ENCODE measurements around the gene CRK.
"Not testable (repeated sequence)": the region's sequence is repeated elsewhere in the genome, so short reads cannot be mapped to it uniquely, and the experiment has no call there.

Gene CRK

DNA sequence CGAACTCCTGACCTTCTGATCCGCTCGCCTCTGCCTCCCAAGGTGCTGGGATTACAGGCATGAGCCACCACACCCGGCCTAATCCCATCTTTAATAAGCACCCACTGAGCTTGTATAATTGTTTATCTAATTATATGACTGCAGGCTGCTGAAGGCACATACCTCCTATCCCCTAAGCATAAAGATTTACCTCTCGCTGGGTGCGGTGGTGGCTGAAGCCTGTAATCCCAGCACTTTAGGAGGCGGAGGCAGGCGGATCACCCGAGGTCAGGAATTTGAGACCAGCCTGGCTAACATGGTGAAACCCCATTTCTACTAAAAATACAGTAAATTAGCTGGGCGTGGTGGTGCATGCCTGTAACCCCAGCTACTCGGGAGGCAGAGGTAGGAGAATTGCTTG is 35.9 kb downstream of the CRK start:
- no peak for DNase-seq

DNA sequence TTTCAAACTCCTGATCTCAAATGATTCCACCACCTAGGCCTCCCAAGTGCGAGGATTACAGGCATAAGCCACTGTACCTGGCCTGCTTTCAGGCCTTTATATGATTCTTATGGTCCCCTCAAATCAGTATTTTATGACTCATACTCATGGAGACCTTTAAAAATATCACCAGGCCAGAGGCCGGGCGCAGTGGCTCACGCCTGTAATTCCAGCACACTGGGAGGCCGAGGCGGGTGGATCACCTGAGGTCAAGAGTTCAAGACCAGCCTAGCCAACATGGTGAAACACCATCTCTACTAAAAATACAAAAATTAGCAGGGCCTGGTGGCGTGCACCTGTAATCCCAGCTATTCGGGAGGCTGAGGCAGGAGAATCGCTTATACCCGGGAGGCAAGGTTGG is 37.6 kb downstream of the CRK start:
- DNase-seq = not testable (repeated sequence)

DNA sequence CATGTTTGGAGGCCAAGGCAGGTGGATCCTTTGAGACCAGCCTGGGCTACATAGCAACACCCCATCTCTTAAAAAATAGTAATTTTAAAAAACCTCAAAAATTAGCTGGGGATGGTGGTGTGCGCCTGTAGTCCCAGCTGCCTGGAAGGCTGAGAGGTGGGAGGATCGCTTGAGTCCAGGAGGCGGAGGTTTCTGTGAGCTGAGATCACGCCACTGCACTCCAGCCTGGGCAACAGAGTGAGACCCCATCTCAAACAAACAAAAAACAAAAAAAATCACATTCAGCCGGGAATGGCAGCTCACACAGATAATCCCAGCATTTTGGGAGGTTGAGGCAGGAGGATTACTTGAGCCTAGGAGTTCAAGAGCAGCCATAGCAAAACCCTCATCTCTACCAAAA is 39.6 kb downstream of the CRK start:
- no peak for DNase-seq

DNA sequence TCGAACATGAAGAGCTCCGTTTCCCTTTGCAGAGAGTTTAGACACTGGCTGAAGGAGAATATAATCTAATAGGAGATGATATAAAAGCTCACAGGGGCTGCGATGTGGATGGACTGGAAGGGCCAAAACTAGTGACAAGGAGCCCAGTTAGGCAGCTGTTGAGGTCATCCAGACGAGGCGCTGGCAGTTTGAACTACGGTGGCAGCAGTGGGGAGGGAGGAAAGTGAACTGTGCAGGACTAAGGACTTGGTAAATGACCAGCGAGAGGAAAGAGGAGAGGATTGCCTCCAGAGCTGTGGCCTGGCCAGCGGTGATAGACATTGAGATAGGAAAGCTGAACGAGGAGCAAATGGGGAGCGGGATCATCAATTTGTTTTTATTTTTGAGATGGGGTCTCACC is 41.4 kb downstream of the CRK start:
- no peak for DNase-seq

DNA sequence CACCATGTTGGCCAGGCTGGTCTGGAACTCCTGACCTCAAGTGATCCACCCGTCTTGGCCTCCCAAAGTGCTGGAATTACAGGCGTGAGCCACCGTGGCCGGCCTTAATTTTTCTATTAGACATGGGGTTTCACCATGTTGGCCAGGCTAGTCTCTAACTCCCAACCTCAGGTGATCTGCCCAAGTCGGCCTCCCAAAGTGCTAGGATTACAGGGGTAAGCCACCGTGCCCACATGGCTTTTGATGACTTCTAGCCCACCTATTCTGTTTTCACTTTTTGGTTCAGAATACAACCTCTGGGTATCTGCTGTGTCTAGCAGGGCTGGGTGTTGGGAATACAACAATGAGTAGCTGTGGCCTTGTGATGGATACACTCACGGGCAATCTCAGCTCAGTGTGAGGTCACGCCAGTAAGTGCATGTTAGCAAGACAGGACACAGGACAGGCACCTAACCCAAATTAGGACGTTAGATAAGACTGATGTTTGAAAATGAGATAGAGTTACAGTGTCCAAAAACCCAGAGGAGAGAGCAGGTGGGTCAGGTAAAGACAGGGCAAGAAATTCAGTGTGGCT is 41.9 kb downstream of the CRK start:
- no peak for DNase-seq

DNA sequence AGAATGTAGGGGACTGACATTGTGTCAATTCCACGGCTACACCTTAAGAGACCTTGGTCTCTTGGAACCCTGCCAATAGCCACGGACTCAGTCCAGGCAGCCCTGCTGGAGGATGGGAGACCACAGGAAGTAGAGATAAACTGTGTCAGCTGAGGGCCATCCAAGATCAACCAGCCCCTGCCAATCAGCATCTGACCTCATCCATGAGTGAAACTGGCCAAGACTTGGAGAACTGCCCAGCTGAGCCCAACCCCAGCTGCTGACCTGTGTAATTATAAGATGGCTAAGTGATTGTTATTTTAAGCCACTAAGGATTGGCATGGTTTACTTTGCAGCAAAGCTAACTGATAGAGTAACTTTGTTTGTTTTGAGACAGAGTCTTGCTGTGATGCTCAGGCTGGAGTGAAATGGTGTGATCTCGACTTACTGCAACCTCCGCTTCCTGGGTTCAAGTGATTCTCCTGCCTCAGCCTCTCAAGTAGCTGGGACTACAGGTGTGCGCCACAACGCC is 42.7 kb downstream of the CRK start:
- DNase-seq = no peak

DNA sequence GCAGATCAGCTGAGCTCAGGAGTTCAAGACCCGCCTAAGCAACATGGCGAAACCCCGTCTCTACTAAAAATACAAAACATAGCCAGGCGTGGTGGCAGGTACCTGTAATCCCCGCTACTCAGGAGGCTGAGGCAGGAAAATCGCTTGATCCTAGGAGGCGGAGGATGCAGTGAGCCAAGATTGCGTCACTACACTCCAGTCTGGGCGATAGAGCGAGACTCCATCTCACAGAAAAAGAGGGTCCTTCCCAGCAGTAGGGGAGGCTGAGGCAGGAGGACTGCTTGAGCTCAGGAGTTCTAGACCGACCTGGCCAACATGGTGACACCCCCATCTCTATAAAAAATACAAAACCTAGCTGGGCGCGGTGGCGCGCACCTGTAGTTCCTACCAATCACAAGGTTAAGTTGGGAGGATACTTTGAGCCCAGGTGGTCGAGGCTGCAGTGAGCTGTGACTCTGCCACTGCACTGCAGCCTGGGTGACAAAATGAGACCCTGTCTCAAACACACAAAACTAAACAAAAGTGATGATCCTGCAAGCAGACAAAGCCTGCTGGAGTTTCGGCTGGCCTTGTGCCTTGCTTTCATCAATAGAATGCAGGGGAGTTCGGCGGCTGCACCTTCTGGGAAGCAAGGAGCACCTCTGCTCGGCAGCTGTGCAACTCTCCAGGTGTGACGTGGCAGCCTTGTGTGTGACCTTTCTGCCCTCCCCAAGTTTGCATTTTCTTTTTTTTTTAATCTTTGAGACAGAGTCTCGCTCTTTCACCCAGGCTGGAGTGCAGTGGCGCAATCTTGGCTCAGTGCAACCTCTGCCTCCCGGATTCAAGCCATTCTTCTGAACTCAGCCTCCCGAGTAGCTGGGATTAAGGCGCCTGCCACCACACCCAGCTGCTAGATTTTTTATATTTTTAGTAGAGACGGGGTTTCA is 43.6 kb downstream of the CRK start:
- DNase-seq = no peak

DNA sequence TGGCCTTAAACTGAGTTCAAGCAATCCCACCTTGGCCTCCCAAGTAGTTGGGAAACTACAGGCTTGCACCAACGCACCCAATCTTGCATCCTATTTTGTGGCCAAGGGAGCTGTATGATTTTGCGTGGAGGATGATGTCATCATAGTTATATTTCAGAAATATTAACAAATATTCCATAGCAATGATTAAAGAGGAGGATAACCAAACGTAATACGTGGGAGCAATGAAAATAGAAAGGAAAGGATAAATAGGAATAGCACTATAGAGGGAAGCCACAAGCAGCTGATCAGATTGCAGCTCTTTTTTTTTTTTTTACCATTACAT is 53.8 kb downstream of the CRK start:
- no peak for DNase-seq

DNA sequence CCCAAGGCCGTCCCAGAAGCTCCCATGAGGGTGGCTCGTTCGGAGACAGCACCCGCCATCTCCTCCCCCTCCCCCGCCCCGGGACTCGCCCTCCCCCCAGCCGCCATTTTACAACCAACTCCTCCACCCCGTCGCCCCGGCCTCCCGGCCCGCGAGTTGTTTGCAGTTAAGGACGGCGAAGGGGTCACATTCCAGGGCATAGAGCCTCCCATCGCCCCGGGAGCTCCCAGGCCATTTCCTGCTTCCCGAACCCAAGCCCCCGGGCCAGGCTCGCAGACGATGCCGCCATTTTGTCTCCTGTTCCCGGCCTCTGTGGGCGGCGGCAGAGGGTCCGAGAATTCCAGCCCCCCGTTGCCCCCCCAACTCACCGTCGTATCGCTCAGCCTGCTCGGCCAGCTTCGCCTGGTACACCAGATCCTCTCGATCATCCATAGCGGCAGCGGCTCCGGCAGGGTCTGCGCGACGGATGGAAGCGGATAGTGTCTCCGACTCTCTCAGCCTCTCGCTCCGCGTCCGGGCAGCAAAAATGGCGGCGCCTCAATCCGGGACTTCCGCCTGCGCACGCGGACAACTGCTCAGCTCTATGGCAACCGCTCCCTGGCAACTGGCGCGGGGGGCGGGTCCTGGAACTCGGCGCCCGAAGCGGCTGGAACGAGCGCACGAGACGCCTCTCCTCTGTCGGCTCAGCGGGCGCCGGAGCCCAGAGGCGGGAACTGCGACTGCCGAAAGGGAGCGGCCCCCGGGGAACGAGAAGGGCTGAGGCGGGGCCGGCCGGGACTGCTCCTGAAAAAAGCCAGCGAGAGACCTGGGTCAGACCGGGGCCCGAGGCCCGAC is 56.1 kb downstream of the CRK start, which contains the start of gene YWHAE:
Gene YWHAE, minus strand, starts transcription at position 544 of the 834 bp plus-strand sequence. Its CDS starts 112 bp downstream, at position 432.
- DNase-seq = peak; percentile 91

DNA sequence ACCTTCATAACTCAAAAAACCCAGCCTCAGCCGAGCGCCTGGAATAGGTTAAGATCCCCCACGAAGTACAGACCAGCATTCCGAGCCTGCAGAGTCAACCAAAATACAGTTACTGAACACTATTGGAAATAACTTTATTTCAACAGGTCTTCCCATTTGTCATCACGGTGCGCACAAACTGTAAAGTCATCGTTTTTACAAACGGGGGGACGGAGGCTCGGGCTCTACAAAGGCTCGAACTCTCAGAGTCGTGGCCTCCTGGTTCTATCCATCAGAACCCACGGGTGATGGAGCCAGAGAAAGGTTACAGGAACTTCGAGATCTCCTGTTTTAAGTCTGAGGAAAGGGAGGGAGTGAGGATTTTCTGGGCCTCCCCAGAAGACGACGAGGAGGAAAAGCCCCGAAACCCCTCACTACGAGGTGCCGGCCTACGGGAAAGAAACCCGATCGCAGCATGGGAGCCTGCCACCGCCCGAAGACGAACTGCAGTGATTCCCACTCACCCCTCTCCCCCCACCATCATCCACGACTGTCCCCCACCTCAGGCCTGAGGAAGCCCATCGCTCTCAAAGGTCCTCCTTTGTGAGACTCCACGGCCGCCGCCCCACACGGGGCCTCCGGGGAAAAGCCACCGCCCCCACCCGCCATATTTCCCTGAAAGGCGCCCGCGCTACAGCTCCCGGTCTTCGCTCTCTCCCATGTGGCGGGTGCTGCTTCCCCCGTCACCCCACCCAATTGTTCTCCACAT is 56.9 kb downstream of the CRK start:
- DNase-seq = no peak

DNA sequence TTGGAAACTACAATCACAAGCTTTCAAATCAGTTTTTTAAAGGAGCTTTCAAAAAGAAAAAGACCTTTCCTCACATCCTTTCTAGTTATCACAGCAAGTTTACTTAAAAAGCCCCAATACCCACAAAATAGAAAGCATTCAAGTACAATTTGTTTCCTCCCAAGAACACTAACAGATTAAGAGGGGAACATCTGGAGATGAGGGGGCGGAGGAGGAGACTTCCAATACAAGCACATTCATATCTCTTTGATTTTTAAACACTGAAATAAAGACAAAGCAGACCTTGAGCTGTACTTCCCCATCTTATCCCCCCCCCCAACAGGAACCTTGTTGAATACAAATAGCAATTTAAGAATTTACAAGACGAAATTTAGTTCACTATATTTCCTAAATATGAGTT is 58.0 kb downstream of the CRK start:
- DNase-seq = no peak

DNA sequence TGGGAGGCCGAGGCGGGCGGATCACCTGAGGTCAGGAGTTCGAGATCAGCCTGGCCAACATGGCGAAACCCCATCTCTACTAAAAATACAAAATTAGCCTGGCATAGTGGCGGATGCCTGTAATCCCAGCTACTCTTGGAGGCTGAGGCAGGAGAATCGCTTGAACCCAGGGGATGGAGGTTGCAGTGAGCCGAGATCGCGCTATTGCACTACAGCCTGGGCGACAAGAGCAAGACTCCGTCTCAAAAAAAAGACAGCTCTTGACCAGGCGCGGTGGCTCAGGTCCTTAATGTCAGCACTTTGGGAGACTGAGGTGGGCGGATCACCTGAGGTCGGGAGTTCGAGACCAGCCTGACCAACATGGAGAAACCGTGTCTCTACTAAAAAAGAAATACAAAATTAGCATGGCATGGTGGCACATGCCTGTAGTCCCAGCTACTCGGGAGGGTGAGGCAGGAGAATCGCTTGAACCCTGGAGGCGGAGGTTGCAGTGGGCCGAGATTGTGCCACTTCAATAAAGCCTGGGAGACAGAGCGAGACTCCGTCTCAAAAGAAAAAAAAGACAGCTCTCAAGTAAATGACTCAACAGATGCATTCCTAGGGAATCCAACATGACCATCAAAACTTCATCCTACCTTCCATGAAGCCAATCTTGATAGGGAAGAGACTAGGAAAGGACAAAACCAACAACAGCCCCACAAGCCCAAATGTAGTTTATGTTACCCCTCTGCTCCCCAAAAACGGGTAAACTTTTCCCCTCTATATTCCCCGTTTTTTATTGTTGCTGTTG is 60.0 kb downstream of the CRK start:
- not testable (repeated sequence) for DNase-seq

DNA sequence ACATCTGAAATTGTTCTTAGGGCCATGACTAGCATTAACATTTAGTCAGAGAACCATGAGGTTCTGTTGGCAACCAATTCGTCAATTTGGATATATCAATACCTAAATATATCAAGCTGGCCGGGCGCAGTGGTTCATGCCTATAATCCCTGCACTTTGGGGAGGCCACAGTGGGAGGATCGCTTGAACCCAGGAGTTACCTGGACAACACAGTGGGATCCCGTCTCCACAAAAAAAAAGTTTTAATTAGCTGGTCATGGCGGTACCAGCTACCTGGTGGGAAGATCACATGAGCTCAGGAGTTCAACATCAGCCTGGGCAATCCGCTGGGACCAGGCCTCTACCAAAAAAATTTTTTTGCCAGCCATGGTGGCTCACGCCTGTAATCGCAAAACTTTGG is 64.5 kb downstream of the CRK start:
- DNase-seq = no peak

DNA sequence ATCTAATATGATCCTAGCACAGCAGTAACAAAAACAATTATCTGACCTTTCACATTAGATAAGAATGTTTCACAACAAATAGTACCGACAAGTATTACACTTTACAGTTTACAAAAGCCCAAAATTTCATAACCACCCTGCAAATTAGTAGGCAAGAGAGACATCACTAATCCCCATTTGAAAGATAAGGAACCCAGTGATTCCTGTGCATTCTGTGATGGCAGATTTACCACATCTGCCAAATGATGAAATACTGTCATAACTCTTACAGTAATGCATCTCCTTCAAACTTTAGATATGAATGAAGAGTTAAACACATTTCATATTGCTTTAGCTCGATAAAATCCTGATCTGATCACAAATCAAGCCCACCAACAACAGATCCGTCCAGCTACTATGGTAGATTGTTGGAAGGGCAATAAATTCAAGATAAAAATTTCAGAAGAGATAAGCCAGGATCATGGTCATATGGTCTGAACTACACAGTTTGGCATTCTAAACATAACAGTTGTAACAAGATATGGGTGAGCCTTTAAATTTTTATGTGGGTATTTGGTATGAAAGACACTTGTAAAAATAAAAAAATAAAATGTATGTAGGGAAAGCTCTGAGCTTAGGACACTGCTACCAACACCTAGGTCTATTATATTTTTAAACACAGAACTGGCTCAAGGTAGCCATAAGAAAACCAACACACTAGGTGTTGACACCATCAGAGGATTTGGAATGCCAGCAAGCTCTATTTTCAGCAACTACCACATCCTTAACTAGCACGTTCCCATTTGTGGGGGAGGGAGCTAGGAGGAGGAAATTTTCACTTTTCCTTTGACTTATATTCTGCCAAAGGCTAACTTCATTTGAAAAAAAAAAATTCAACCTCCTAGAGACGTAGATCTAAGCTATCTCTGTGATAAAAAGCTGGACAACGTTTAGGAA is 65.3 kb downstream of the CRK start:
- DNase-seq = no peak

DNA sequence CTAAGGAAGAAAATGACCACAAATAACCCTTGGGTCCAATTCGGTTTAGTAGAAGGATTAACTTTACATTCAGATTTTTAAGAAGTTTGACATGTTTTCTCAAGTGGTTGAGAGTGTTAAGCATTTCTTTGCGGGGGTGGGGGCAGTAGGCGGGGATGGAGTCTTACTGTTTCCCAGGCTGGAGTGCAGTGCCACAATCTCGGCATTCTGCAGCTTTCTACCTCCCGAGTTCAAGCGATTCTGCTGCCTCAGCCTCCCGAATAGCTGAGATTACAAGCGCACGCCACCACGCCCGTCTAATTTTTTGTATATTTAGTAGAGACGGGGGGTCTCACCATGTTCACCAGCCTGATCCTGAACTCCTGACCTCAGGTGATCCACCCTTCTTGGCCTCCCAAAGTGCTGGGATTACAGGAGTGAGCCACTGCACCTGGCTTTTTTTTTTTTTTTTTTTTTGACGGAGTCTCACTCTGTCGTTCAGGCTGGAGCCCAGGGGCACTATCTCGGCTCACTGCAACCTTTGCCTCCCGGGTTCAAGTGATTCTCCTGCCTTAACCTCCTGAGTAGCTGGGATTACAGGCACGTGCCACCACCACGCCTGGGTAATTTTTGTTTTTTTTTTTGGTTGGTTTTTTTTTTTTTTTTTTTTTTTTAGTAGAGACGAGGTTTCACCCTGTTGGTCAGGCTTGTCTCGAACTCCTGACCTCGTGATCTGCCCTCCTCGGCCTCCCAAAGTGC is 68.4 kb downstream of the CRK start:
- not testable (repeated sequence) for DNase-seq

DNA sequence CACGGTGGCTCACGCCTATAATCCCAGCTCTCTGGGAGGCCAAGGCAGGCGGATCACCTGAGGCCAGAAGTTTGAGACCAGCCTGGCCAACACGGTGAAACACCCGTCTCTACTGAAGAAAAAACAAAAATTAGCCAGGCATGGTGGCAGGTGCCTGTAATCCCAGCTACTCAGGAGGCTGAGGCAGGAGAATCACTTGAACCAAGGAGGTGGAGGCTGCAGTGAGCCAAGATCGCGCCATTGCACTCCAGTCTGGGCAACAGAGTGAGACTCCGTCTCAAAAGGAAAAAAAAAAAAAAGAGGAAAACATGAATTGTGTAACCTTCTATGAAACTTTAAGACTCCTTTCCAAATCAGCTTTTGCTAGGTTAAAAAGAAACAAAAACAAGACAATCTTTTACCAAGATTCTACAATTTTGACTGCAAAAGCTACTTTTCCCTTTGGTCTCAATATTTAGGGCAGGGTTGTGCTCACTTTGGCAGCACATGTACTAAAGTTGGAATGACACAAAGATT is 69.3 kb downstream of the CRK start:
- not testable (repeated sequence) for DNase-seq

DNA sequence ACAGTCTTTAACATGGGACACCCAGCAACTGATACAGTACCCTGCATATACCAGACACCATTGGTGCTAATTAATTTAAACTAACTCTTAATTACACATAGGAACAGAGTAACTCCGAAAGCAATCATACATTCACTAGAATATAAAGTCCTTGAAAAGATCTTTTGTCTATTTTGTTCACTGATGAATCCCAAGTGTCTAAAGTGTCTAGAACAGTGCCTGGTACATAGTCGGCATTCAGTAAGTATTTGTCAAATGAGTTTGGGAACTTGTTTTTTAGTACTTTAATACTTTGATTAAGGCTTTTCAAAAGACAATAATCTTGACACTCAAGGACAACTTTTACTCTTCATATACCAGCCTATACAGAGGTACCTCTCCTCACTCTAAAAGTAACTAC is 69.8 kb downstream of the CRK start:
- no peak for DNase-seq

DNA sequence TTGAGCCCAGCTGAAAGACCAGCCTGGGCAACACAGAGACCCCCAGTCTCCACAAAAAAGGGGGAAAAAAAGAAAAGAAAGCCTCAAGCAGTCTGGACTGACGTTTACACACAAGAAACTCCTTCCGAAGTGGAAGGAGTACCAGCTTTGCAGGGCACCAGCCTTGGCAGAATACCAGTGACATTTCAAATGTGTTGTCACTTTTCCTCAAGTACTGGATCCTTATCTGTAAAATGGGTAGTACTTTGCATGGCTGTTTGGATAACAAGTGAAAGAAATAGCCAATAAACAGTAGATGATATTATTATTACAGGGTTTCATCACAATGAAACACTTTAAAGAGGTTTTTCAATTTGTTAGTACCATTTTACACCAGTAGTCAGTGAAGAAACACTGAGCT is 70.2 kb downstream of the CRK start:
- DNase-seq = no peak

DNA sequence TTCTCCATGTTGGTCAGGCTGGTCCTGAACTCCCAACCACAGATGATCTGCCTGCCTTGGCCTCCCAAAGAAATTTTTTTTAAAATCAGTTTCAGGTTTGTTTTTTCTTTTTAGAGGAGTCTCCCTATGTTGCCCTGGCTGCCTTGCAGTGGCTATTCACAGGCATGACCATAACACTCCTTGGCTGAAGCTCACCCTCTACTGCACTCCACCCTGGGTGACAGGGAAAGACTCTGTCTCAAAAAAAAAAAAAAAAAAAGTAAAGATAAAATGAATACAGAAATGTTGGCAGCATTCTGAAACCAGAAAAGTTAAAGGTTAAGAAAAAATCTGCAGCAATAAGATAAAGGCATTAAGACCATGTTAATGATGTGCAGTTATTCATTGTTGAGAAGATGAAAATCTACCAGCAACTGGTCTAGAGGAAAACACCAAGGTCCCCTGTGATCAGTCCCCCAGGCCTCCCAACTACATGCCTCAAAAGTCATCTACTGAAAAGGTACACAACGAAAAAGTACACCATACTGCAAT is 71.1 kb downstream of the CRK start:
- DNase-seq = no peak
